HepG2 (cell line): ENCODE measurements around the gene ERBB3. TPM values are rescaled to one million over a fixed set of nuclear protein-coding genes. Genes with fewer than 3 reads are reported as not detected.
A peak's percentile ranks its signal among the peaks of the same experiment; 100 is the strongest.

Experiments
- ATAC-seq: fragments of 200-7000 bp; cut with Tn5 transposase; 3 replicates; pipeline ENCODE4 v1.9.1; 2020; ENCODE audit warnings: mild to moderate bottlenecking, moderate library complexity
- BruUV-seq: library from RNA; stranded (reverse); fragments of 400-500 nt; replicated peaks from 2 replicates; lab custom pipeline; 2021; lab: Mats Ljungman, UMichigan
- CTCF ChIA-PET: fragments of 300-600 bp; formaldehyde crosslinking; extraction: SDS; loops from one replicate; lab custom pipeline; 2021; ENCODE audit warnings: low total read pairs, inconsistent platforms, low intra/inter-chr PET ratio; lab: Yijun Ruan, JAX
- POLR2A ChIA-PET: fragments of 350-600 bp; sonication (Branson Sonifier 250); formaldehyde crosslinking; loops from one replicate; lab custom pipeline; 2020; ENCODE audit warnings: antibody characterized with exemption, inconsistent platforms; lab: Yijun Ruan, JAX
- DNase-seq: peaks from one replicate; pipeline ENCODE4 v3.0.0-alpha.2; 2015; ENCODE audit warnings: low spot score
- FAIRE-seq: peaks from 3 replicates; lab custom pipeline; 2011; peaks lifted over from hg19 to GRCh38; lab: Jason Lieb, UNC
- H2AFZ ChIP-seq: one replicate; pipeline ENCODE4 v1.6.1; 2011; ENCODE audit warnings: low read length, inconsistent platforms
- H3K27ac ChIP-seq: fragments of 300-600 bp; 3 replicates; pipeline ENCODE4 v1.8.0; 2011; ENCODE audit warnings: mixed run types, mild to moderate bottlenecking, mixed read lengths, low read length, inconsistent platforms; ENCODE audit not compliant: insufficient read depth; ENCODE audit errors: extremely low read length
- H3K27me3 ChIP-seq, 2 experiments: fragments of 200-600 bp in 1 of 2; 2 replicates in 1 of 2; 3 replicates in 1 of 2; pipeline versions ENCODE4 v1.6.0 to v1.8.0; 2011; ENCODE audit warnings: low read length in 2 of 2, mild to moderate bottlenecking in 2 of 2, moderate library complexity in 2 of 2, inconsistent platforms in 1 of 2; ENCODE audit not compliant: insufficient read depth in 2 of 2, control insufficient read depth in 1 of 2
- H3K36me3 ChIP-seq, 2 experiments: fragments of 200-600 bp in 1 of 2; replicated peaks in 1 of 2; 2 replicates in 1 of 2; 3 replicates in 1 of 2; pipeline versions ENCODE4 v1.5.1 to v1.8.0; 2011; ENCODE audit warnings: low read length in 2 of 2, inconsistent platforms in 1 of 2; ENCODE audit not compliant: insufficient read depth in 2 of 2, control insufficient read depth in 1 of 2
- H3K4me1 ChIP-seq: 2 replicates; pipeline ENCODE4 v1.5.1; 2012; ENCODE audit warnings: low read length, inconsistent platforms; ENCODE audit not compliant: insufficient read depth
- H3K4me2 ChIP-seq: 2 replicates; pipeline ENCODE4 v1.6.0; 2011; ENCODE audit warnings: low read depth, low read length, inconsistent platforms
- H3K4me3 ChIP-seq, 3 experiments: fragments of 200-600 bp in 1 of 3; sonication (generic), shearing (Covaris generic) in 1 of 3; replicated peaks in 1 of 3; 2 replicates each; pipeline ENCODE4 v1.5.1; 2011 to 2016; ENCODE audit warnings: low read length in 3 of 3, inconsistent platforms in 2 of 3, low read depth in 2 of 3, mild to moderate bottlenecking in 2 of 3, control low read depth in 1 of 3, mixed read lengths in 1 of 3; ENCODE audit not compliant: insufficient read depth in 1 of 3
- H3K79me2 ChIP-seq: one replicate; pipeline ENCODE4 v1.6.1; 2011; ENCODE audit warnings: low read length, inconsistent platforms; ENCODE audit not compliant: insufficient read depth
- H3K9ac ChIP-seq: 2 replicates; pipeline ENCODE4 v1.6.0; 2011; ENCODE audit warnings: mild to moderate bottlenecking, low read depth, low read length, inconsistent platforms; ENCODE audit not compliant: insufficient read depth
- H3K9me3 ChIP-seq: 2 replicates; pipeline ENCODE4 v1.5.1; 2012; ENCODE audit warnings: mild to moderate bottlenecking, low read length
- H4K20me1 ChIP-seq: 2 replicates; pipeline ENCODE4 v1.6.0; 2011; ENCODE audit warnings: inconsistent platforms, mild to moderate bottlenecking, low read length, moderate library complexity; ENCODE audit not compliant: insufficient read depth
- NFIB ChIP-seq: sonication (generic); formaldehyde crosslinking; IDR thresholded peaks from 2 replicates; pipeline ENCODE4 v1.9.0; 2021; ENCODE audit warnings: missing genetic modification reagents, mild to moderate bottlenecking, borderline replicate concordance
- PTBP1 ChIP-seq: fragments of 200-400 bp; formaldehyde crosslinking; IDR thresholded peaks from 2 replicates; pipeline ENCODE4 v1.6.1; 2018; ENCODE audit warnings: low read length, low read depth; ENCODE audit not compliant: poor library complexity, severe bottlenecking
- ZFAT ChIP-seq: sonication (generic); formaldehyde crosslinking; conservative IDR thresholded peaks from 2 replicates; pipeline ENCODE4 v1.8.1; 2023; ENCODE audit warnings: missing genetic modification reagents, inconsistent platforms
- ZNF121 ChIP-seq: sonication (generic); formaldehyde crosslinking; IDR thresholded peaks from 2 replicates; pipeline ENCODE4 v1.5.0; 2020; ENCODE audit warnings: mild to moderate bottlenecking, missing genetic modification reagents
- ZNF350 ChIP-seq: sonication (generic); formaldehyde crosslinking; IDR thresholded peaks from 2 replicates; pipeline ENCODE4 v1.4.0; 2020; ENCODE audit warnings: mild to moderate bottlenecking, low read depth, missing genetic modification reagents, borderline replicate concordance
- WGBS: methylation state at CpG from one replicate; pipeline ENCODE4 v1.1.6; 2017; ENCODE audit warnings: low lambda C conversion rate; 5-methylcytosine and 5-hydroxymethylcytosine counted together
- in situ Hi-C: cut with HindIII; loops from 2 replicates; pipeline ENCODE4 v1.10.0; 2017; ENCODE audit warnings: low pct_unique_long_range_greater_than_20kb; ENCODE audit not compliant: extremely low pct_ligation_motif_present
- intact Hi-C: fragments of 100-400 bp; cut with micrococcal nuclease; formaldehyde crosslinking; loops from one replicate; pipeline ENCODE4 v1.10.0; 2022; ENCODE audit not compliant: unreplicated experiment
- polyA plus RNA-seq, 8 experiments: library from polyadenylated mRNA; depleted of rRNA in 3 of 8; stranded (reverse) in 7 of 8; unstranded in 1 of 8; fragments of >200 nt; fragmentation: Illumina TruSeq in 4 of 8; extraction: Trizol in 4 of 8; gene quantifications; 2 replicates each; pipeline versions ENCODE4 v1.2.1 to v1.2.3, GENCODE V29; 2011 to 2016; ENCODE audit warnings: low read depth in 4 of 8, missing spikeins in 1 of 8, mixed read lengths in 1 of 8; ENCODE audit not compliant: insufficient read depth in 1 of 8
- total RNA-seq, 5 experiments: library from RNA; depleted of rRNA; stranded (reverse); fragments of >200 nt; fragmentation: Illumina TruSeq; extraction: Trizol; gene quantifications; 2 replicates each; pipeline ENCODE4 v1.2.3, GENCODE V29; 2016; ENCODE audit warnings: low read depth in 1 of 5
- TF ChIP-seq, protein P1 (sequence below): sonication (generic); formaldehyde crosslinking; IDR thresholded peaks from 2 replicates; pipeline ENCODE4 v1.4.0; 2020; ENCODE audit warnings: missing genetic modification reagents, borderline replicate concordance
- TF ChIP-seq, protein P2 (sequence below): sonication (generic); formaldehyde crosslinking; IDR thresholded peaks from 2 replicates; pipeline ENCODE4 v1.4.0; 2020; ENCODE audit warnings: missing genetic modification reagents
- TF ChIP-seq, protein P3 (sequence below): sonication (generic); formaldehyde crosslinking; IDR thresholded peaks from 2 replicates; pipeline ENCODE4 v1.4.0; 2020; ENCODE audit warnings: low read depth, mild to moderate bottlenecking, missing genetic modification reagents
- TF ChIP-seq, protein P4 (sequence below): sonication (generic); formaldehyde crosslinking; conservative IDR thresholded peaks from 2 replicates; pipeline ENCODE4 v1.4.0; 2020; ENCODE audit warnings: missing genetic modification reagents

The ERBB3 gene
- total and polyA plus RNA-seq, 2 of the 13 experiments (the other 11 are each of a cell fraction or from before 2014, with no cell fraction given) = 93.6 to 358 TPM

DNA sequence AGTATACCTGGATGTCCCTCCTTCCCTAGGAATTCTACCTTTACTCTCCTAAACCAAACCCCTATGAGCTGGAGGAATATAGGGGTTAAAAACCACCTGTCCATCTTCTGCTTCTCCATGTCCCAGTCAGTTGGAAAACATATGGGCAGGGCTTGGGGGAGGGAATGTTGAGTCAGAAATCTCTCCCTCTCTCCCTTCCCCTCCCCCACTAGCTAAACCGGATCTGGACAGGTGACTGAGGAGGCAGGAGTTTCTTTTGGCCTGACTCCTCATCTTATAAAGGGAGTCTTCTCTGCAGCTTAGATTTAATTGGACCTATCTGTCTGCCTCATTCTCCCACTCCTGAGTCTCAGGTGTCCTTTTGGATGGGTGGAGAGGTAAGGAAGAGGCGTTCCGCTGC is 6.1 kb downstream of the ERBB3 start:
- no peaks in the 10 kb centered on the region; a peak in 1 of 5 replicates for H3K27me3 ChIP-seq
- no peak overlapping the region for H3K4me2 ChIP-seq
- H2AFZ ChIP-seq = no peak overlapping the region
- ATAC-seq = no peak
- no peaks in the 10 kb centered on the region for H3K9me3 ChIP-seq
- ChIA-PET POLR2A (interaction anchor here (0.7 to 10.2 kb wide), 4 partner anchors 9 to 32 kb away, joined by 3 to 279 read pairs (median 6); partner anchors contain the start of genes PA2G4 and ZC3H10), CTCF (no interaction called here)
- no TSS peak for BruUV-seq
- intact Hi-C loops (no loop called here), in situ Hi-C loops (no loop called here)
- H3K4me1 ChIP-seq = peaks cover 47% of the 10 kb centered on the region
- peaks cover 16% of the 10 kb centered on the region for H4K20me1 ChIP-seq
- no peak for DNase-seq
- peaks cover 34% of the 10 kb centered on the region for H3K79me2 ChIP-seq
- WGBS = 97% methylated on average over 3 of the region's 3 CpGs
- TF ChIP-seq, protein P1, sequence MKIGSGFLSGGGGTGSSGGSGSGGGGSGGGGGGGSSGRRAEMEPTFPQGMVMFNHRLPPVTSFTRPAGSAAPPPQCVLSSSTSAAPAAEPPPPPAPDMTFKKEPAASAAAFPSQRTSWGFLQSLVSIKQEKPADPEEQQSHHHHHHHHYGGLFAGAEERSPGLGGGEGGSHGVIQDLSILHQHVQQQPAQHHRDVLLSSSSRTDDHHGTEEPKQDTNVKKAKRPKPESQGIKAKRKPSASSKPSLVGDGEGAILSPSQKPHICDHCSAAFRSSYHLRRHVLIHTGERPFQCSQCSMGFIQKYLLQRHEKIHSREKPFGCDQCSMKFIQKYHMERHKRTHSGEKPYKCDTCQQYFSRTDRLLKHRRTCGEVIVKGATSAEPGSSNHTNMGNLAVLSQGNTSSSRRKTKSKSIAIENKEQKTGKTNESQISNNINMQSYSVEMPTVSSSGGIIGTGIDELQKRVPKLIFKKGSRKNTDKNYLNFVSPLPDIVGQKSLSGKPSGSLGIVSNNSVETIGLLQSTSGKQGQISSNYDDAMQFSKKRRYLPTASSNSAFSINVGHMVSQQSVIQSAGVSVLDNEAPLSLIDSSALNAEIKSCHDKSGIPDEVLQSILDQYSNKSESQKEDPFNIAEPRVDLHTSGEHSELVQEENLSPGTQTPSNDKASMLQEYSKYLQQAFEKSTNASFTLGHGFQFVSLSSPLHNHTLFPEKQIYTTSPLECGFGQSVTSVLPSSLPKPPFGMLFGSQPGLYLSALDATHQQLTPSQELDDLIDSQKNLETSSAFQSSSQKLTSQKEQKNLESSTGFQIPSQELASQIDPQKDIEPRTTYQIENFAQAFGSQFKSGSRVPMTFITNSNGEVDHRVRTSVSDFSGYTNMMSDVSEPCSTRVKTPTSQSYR (CRISPR knock-in tag) = 0 out of 2 replicates have a peak, but pooled peaks have one; percentile 11
- no peak for TF ChIP-seq PTBP1
- no peak for FAIRE-seq
- no peak overlapping the region for H3K27ac ChIP-seq
- no peak overlapping the region for H3K4me3 ChIP-seq
- peaks cover 29 to 62% of the 10 kb centered on the region in 2 experiments for H3K36me3 ChIP-seq
- H3K9ac ChIP-seq = no peak overlapping the region

DNA sequence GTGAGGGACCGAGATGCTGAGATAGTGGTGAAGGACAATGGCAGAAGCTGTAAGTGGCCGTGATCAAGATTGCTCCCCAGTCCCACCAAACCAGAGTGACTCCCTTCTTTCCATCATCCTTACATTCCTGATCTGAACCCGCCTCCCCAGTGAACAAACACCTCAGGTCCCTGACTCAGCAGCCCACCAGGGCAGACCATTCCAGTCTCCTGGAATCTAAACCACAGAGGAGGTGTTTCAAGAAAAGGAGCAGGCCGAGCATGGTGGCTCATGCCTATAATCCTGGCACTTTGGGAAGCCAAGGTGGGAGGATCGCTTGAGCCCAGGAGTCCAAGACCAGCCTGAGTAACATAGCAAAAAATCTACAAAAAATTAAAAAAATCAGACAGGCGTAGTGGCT is 6.6 kb downstream of the ERBB3 start:
- WGBS = 96% methylated on average over 6 of the region's 6 CpGs
- no peak for TF ChIP-seq ZNF350
- TF ChIP-seq, protein P2, sequence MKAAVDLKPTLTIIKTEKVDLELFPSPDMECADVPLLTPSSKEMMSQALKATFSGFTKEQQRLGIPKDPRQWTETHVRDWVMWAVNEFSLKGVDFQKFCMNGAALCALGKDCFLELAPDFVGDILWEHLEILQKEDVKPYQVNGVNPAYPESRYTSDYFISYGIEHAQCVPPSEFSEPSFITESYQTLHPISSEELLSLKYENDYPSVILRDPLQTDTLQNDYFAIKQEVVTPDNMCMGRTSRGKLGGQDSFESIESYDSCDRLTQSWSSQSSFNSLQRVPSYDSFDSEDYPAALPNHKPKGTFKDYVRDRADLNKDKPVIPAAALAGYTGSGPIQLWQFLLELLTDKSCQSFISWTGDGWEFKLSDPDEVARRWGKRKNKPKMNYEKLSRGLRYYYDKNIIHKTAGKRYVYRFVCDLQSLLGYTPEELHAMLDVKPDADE (CRISPR knock-in tag) = no peak
- no peak for TF ChIP-seq NFIB
- TF ChIP-seq, protein P3, sequence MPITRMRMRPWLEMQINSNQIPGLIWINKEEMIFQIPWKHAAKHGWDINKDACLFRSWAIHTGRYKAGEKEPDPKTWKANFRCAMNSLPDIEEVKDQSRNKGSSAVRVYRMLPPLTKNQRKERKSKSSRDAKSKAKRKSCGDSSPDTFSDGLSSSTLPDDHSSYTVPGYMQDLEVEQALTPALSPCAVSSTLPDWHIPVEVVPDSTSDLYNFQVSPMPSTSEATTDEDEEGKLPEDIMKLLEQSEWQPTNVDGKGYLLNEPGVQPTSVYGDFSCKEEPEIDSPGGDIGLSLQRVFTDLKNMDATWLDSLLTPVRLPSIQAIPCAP (CRISPR knock-in tag) = no peak
- no peak for TF ChIP-seq ZNF121 (CRISPR knock-in tag)
- TF ChIP-seq ZFAT (CRISPR knock-in tag) = no peak
- TF ChIP-seq, protein P4, sequence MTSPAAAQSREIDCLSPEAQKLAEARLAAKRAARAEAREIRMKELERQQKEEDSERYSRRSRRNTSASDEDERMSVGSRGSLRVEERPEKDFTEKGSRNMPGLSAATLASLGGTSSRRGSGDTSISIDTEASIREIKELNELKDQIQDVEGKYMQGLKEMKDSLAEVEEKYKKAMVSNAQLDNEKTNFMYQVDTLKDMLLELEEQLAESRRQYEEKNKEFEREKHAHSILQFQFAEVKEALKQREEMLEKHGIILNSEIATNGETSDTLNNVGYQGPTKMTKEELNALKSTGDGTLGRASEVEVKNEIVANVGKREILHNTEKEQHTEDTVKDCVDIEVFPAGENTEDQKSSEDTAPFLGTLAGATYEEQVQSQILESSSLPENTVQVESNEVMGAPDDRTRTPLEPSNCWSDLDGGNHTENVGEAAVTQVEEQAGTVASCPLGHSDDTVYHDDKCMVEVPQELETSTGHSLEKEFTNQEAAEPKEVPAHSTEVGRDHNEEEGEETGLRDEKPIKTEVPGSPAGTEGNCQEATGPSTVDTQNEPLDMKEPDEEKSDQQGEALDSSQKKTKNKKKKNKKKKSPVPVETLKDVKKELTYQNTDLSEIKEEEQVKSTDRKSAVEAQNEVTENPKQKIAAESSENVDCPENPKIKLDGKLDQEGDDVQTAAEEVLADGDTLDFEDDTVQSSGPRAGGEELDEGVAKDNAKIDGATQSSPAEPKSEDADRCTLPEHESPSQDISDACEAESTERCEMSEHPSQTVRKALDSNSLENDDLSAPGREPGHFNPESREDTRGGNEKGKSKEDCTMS (CRISPR knock-in tag) = no peak
- ATAC-seq (no peak), DNase-seq (no peak), FAIRE-seq (no peak)
- POLR2A ChIA-PET = interaction anchor here (0.7 to 10.2 kb wide), 3 partner anchors 8 to 32 kb away, joined by 3 to 279 read pairs (median 4); partner anchors contain the start of genes PA2G4 and ZC3H10
- Histone ChIP-seq H3K27me3 (no peaks in the 10 kb centered on the region), H3K9me3 (no peaks in the 10 kb centered on the region), H3K4me3 (no peak overlapping the region), H2AFZ (no peak overlapping the region), H3K36me3 (peaks cover 29 to 64% of the 10 kb centered on the region in 2 experiments), H4K20me1 (peaks cover 16% of the 10 kb centered on the region), H3K79me2 (peaks cover 29% of the 10 kb centered on the region), H3K27ac (no peak overlapping the region), H3K9ac (no peak overlapping the region), H3K4me1 (peaks cover 51% of the 10 kb centered on the region), H3K4me2 (no peak overlapping the region)
- in situ Hi-C loops = no loop called here
- intact Hi-C loops = no loop called here
- CTCF ChIA-PET = no interaction called here
- no TSS peak for BruUV-seq
